ENCODE measurements around the gene TRIM28. TPM values are rescaled to one million over a fixed set of nuclear protein-coding genes. Genes with fewer than 3 reads are reported as not detected.

TRIM28 gene
- total and polyA plus RNA-seq, 9 of the 15 experiments (the other 6 are each of a cell fraction or from before 2014, with no cell fraction given), result 12.1 to 797 (median 490) TPM

DNA sequence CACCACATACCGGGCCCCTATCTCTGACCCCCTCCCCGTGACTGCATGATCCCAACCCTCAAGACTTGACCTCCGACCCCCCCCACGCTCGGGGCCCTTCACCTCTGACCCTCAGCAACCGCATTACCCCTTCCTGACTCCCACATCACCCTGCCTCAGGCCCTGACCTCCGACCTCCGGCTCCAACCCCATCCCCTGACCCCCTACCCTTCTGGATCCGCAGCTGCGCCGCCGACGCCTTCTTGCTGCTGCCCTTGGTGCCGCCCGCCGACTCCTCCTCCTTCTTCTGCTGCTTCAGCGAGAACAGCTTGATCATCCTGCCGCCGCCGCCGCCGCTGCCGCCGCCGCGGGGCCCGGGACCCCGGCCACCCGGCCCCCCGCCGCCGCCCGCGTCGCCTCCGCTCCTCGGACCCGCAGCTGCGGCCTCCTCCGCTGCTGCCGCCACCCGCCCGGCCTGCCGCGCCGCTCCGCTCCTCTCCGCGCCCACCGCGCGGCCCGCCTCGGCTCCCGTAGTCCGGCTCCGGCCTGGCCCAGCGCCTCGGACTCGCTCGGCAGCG, 14.3 kb downstream of the TRIM28 start, which contains the start of gene UBE2M (continued):
- TF ChIP-seq PBX2 (CRISPR knock-in tag; IDR thresholded peaks at IDR 0.05; ENCODE audit: low read depth), result no peak
- no peak for TF ChIP-seq PBX2 (tag; conservative IDR thresholded peaks at IDR 0.05; ENCODE audit: low read depth)
- no peak for TF ChIP-seq ZNF184 (CRISPR knock-in tag; IDR thresholded peaks at IDR 0.05)
- TF ChIP-seq, protein P1, sequence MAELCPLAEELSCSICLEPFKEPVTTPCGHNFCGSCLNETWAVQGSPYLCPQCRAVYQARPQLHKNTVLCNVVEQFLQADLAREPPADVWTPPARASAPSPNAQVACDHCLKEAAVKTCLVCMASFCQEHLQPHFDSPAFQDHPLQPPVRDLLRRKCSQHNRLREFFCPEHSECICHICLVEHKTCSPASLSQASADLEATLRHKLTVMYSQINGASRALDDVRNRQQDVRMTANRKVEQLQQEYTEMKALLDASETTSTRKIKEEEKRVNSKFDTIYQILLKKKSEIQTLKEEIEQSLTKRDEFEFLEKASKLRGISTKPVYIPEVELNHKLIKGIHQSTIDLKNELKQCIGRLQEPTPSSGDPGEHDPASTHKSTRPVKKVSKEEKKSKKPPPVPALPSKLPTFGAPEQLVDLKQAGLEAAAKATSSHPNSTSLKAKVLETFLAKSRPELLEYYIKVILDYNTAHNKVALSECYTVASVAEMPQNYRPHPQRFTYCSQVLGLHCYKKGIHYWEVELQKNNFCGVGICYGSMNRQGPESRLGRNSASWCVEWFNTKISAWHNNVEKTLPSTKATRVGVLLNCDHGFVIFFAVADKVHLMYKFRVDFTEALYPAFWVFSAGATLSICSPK (IDR thresholded peaks at IDR 0.05; ENCODE audit: borderline replicate concordance), result no peak
- TF ChIP-seq ARID1B (IDR thresholded peaks at IDR 0.05), result peak; percentile 61
- TF ChIP-seq, protein P2, sequence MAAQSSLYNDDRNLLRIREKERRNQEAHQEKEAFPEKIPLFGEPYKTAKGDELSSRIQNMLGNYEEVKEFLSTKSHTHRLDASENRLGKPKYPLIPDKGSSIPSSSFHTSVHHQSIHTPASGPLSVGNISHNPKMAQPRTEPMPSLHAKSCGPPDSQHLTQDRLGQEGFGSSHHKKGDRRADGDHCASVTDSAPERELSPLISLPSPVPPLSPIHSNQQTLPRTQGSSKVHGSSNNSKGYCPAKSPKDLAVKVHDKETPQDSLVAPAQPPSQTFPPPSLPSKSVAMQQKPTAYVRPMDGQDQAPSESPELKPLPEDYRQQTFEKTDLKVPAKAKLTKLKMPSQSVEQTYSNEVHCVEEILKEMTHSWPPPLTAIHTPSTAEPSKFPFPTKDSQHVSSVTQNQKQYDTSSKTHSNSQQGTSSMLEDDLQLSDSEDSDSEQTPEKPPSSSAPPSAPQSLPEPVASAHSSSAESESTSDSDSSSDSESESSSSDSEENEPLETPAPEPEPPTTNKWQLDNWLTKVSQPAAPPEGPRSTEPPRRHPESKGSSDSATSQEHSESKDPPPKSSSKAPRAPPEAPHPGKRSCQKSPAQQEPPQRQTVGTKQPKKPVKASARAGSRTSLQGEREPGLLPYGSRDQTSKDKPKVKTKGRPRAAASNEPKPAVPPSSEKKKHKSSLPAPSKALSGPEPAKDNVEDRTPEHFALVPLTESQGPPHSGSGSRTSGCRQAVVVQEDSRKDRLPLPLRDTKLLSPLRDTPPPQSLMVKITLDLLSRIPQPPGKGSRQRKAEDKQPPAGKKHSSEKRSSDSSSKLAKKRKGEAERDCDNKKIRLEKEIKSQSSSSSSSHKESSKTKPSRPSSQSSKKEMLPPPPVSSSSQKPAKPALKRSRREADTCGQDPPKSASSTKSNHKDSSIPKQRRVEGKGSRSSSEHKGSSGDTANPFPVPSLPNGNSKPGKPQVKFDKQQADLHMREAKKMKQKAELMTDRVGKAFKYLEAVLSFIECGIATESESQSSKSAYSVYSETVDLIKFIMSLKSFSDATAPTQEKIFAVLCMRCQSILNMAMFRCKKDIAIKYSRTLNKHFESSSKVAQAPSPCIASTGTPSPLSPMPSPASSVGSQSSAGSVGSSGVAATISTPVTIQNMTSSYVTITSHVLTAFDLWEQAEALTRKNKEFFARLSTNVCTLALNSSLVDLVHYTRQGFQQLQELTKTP (IDR thresholded peaks at IDR 0.05; ENCODE audit: low read depth in 1 of 2, partially characterized antibody in 2 of 2), result peak in 1 of 2 experiments; percentile 49
- TF ChIP-seq ZFP1 (CRISPR knock-in tag; IDR thresholded peaks at IDR 0.05), result no peak
- no peak for TF ChIP-seq HDAC6 (IDR thresholded peaks at IDR 0.05; ENCODE audit: low read depth, low read length)
- TF ChIP-seq NEUROD1 (IDR thresholded peaks at IDR 0.05; ENCODE audit: borderline replicate concordance, low read depth, low read length, partially characterized antibody), result no peak
- TF ChIP-seq THRAP3 (IDR thresholded peaks at IDR 0.05; ENCODE audit: borderline replicate concordance), result no peak
- TF ChIP-seq WHSC1 (IDR thresholded peaks at IDR 0.05; ENCODE audit: low read length), result no peak
- TF ChIP-seq NRF1 (conservative IDR thresholded peaks at IDR 0.05 in 1 of 2, IDR thresholded peaks at IDR 0.05 in 1 of 2), result no peak
- peak; percentile 50 for TF ChIP-seq MTA2 (IDR thresholded peaks at IDR 0.05; ENCODE audit: low read depth)
- TF ChIP-seq, protein P3, sequence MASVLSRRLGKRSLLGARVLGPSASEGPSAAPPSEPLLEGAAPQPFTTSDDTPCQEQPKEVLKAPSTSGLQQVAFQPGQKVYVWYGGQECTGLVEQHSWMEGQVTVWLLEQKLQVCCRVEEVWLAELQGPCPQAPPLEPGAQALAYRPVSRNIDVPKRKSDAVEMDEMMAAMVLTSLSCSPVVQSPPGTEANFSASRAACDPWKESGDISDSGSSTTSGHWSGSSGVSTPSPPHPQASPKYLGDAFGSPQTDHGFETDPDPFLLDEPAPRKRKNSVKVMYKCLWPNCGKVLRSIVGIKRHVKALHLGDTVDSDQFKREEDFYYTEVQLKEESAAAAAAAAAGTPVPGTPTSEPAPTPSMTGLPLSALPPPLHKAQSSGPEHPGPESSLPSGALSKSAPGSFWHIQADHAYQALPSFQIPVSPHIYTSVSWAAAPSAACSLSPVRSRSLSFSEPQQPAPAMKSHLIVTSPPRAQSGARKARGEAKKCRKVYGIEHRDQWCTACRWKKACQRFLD (CRISPR knock-in tag; IDR thresholded peaks at IDR 0.05), result no peak
- TF ChIP-seq, protein P4, sequence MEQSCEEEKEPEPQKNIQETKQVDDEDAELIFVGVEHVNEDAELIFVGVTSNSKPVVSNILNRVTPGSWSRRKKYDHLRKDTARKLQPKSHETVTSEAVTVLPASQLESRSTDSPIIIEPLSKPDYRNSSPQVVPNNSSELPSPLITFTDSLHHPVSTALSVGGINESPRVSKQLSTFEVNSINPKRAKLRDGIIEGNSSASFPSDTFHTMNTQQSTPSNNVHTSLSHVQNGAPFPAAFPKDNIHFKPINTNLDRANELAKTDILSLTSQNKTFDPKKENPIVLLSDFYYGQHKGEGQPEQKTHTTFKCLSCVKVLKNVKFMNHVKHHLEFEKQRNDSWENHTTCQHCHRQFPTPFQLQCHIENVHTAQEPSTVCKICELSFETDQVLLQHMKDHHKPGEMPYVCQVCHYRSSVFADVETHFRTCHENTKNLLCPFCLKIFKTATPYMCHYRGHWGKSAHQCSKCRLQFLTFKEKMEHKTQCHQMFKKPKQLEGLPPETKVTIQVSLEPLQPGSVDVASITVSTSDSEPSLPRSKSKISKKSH (CRISPR knock-in tag; IDR thresholded peaks at IDR 0.05), result no peak
- peak; percentile 65 for TF ChIP-seq CXXC5 (CRISPR knock-in tag; IDR thresholded peaks at IDR 0.05)
- no peak for TF ChIP-seq MAFF (IDR thresholded peaks at IDR 0.05; ENCODE audit: low read length)

All from K562 (cell line).